Smooth muscle cell (in vitro differentiated cells): ENCODE results near the gene AIF1. TPM values are rescaled to one million over a fixed set of nuclear protein-coding genes. Genes with fewer than 3 reads are reported as not detected.
"Not testable (repeated sequence)": the region's sequence is repeated elsewhere in the genome, so short reads cannot be mapped to it uniquely, and the experiment has no call there.

Experiments
- DNase-seq: peaks from one replicate; lab custom pipeline; 2025; ENCODE audit not compliant: unreplicated experiment; lab: John Stamatoyannopoulos, UW
- H2AFZ ChIP-seq: fragments of 200-600 bp; sonication (generic); 2 replicates; pipeline ENCODE4 v1.6.0; 2016; ENCODE audit warnings: antibody characterized with exemption, low read depth, mild to moderate bottlenecking
- H3F3A ChIP-seq: fragments of 200-600 bp; sonication (generic); 2 replicates; pipeline ENCODE4 v1.6.0; 2017; ENCODE audit warnings: antibody characterized with exemption, low read depth
- H3K27ac ChIP-seq: fragments of 200-600 bp; sonication (generic); 2 replicates; pipeline ENCODE4 v1.5.1; 2016; ENCODE audit warnings: low read depth, mild to moderate bottlenecking
- H3K27me3 ChIP-seq: fragments of 200-600 bp; sonication (generic); 2 replicates; pipeline ENCODE4 v1.6.1; 2016; ENCODE audit warnings: low read depth, mild to moderate bottlenecking
- H3K36me3 ChIP-seq: fragments of 200-600 bp; sonication (generic); 2 replicates; pipeline ENCODE4 v1.5.1; 2016; ENCODE audit warnings: low read depth
- H3K4me1 ChIP-seq: fragments of 200-600 bp; sonication (generic); 2 replicates; pipeline ENCODE4 v1.5.1; 2016; ENCODE audit warnings: low read depth
- H3K4me2 ChIP-seq: fragments of 200-600 bp; sonication (generic); 2 replicates; pipeline ENCODE4 v1.6.0; 2016; ENCODE audit warnings: mild to moderate bottlenecking
- H3K4me3 ChIP-seq: fragments of 200-600 bp; sonication (generic); 2 replicates; pipeline ENCODE4 v1.5.1; 2016; ENCODE audit warnings: mild to moderate bottlenecking
- H3K79me2 ChIP-seq: fragments of 200-600 bp; sonication (generic); 2 replicates; pipeline ENCODE4 v1.6.0; 2016; ENCODE audit warnings: low read depth, mild to moderate bottlenecking
- H3K9ac ChIP-seq: fragments of 200-600 bp; sonication (generic); 2 replicates; pipeline ENCODE4 v1.6.0; 2016; ENCODE audit warnings: low read depth
- H3K9me3 ChIP-seq: fragments of 200-600 bp; sonication (generic); replicated peaks from 2 replicates; pipeline ENCODE4 v1.5.1; 2016; ENCODE audit warnings: low read depth
- H4K20me1 ChIP-seq: fragments of 200-600 bp; sonication (generic); 2 replicates; pipeline ENCODE4 v1.6.0; 2016; ENCODE audit warnings: low read depth
- CTCF ChIP-seq: fragments of 200-600 bp; sonication (generic); IDR thresholded peaks from 2 replicates; pipeline ENCODE4 v1.5.1; 2017; ENCODE audit warnings: borderline replicate concordance, mild to moderate bottlenecking, antibody characterized with exemption; ENCODE audit not compliant: insufficient read depth, poor library complexity, severe bottlenecking
- WGBS: methylation state at CpG from one replicate; pipeline ENCODE4 v1.1.7; 2016; ENCODE audit warnings: low lambda C conversion rate; 5-methylcytosine and 5-hydroxymethylcytosine counted together
- polyA plus RNA-seq: library from polyadenylated mRNA; unstranded; fragments of >200 nt; fragmentation: Nextera tagmentation; extraction: Ambion mirVana; gene quantifications from 2 replicates; pipeline ENCODE4 v1.2.1, GENCODE V29; 2016
- total RNA-seq: library from RNA; depleted of rRNA; stranded (reverse); fragments of >200 nt; gene quantifications from 2 replicates; pipeline ENCODE4 v1.2.3, GENCODE V29; 2014

Gene AIF1
- total and polyA plus RNA-seq, 2 experiments from 2014 or later, result not detected

- no peaks in the 10 kb centered on the region for H3K9me3 ChIP-seq
- H3K4me3 ChIP-seq, result no peak overlapping the region
- no peaks in the 10 kb centered on the region for H3K79me2 ChIP-seq
- no peaks in the 10 kb centered on the region for H3K36me3 ChIP-seq
- DNase-seq, result no peak
- no peak overlapping the region for H3K27ac ChIP-seq
- H3K9ac ChIP-seq, result no peak overlapping the region
- H3K27me3 ChIP-seq, result no peaks in the 10 kb centered on the region
- H4K20me1 ChIP-seq, result no peaks in the 10 kb centered on the region
- no peaks in the 10 kb centered on the region for H3F3A ChIP-seq
- no peak overlapping the region for H3K4me2 ChIP-seq
- H3K4me1 ChIP-seq, result no peaks in the 10 kb centered on the region
- WGBS, result 82% methylated on average over 10 of the region's 12 CpGs
- H2AFZ ChIP-seq, result no peak overlapping the region
- no peak for TF ChIP-seq CTCF
Observed at GRCh38 chr6:31587791-31588777, 26.9 kb upstream of the AIF1 start.

GRCh38 chr6:31588871-31589650 is 26.0 kb upstream of the AIF1 start:
- Histone ChIP-seq H2AFZ (no peak overlapping the region), H4K20me1 (no peaks in the 10 kb centered on the region), H3K27ac (no peak overlapping the region), H3K4me3 (no peak overlapping the region), H3K9me3 (no peaks in the 10 kb centered on the region), H3K4me1 (no peaks in the 10 kb centered on the region), H3K4me2 (no peak overlapping the region), H3K9ac (no peak overlapping the region), H3F3A (no peaks in the 10 kb centered on the region), H3K36me3 (no peaks in the 10 kb centered on the region), H3K79me2 (no peaks in the 10 kb centered on the region), H3K27me3 (no peaks in the 10 kb centered on the region)
- DNase-seq, result no peak
- TF ChIP-seq CTCF, result no peak
- 65% methylated on average over 9 of the region's 9 CpGs for whole genome bisulfite sequencing

- 91% methylated on average over 5 of the region's 5 CpGs for WGBS
- not testable (repeated sequence) for H3K4me3 ChIP-seq, H3K79me2 ChIP-seq
Observed at GRCh38 chr6:31590691-31591090, 24.3 kb upstream of the AIF1 start.

GRCh38 chr6:31592396-31592771 is 22.6 kb upstream of the AIF1 start:
- no peaks in the 10 kb centered on the region for H3K79me2 ChIP-seq
- WGBS, result 94% methylated on average over 7 of the region's 7 CpGs
- no peak overlapping the region for H2AFZ ChIP-seq

More at GRCh38 chr6:31590691-31591090, 24.3 kb upstream of the AIF1 start:
- H3K9ac ChIP-seq, H4K20me1 ChIP-seq, H3K36me3 ChIP-seq, H3K4me1 ChIP-seq, H3F3A ChIP-seq, H3K9me3 ChIP-seq, H3K27ac ChIP-seq, H2AFZ ChIP-seq, H3K4me2 ChIP-seq, DNase-seq, H3K27me3 ChIP-seq: not testable (repeated sequence)

More at GRCh38 chr6:31592396-31592771, 22.6 kb upstream of the AIF1 start:
- H3K4me3 ChIP-seq, result no peak overlapping the region
- H3K9me3 ChIP-seq, result no peaks in the 10 kb centered on the region
- H3K4me2 ChIP-seq, result no peak overlapping the region
- no peak overlapping the region for H3K9ac ChIP-seq
- H3K36me3 ChIP-seq, result no peaks in the 10 kb centered on the region
- no peaks in the 10 kb centered on the region for H4K20me1 ChIP-seq
- no peak for DNase-seq
- TF ChIP-seq CTCF, result no peak
- H3K4me1 ChIP-seq, result no peaks in the 10 kb centered on the region
- no peaks in the 10 kb centered on the region for H3K27me3 ChIP-seq
- H3K27ac ChIP-seq, result no peak overlapping the region
- H3F3A ChIP-seq, result no peaks in the 10 kb centered on the region
